Smooth muscle cell (in vitro differentiated cells): ENCODE results near the gene ZNF521. TPM values are rescaled to one million over a fixed set of nuclear protein-coding genes. Genes with fewer than 3 reads are reported as not detected.

Source experiments
- DNase-seq: peaks from one replicate; lab custom pipeline; 2025; ENCODE audit not compliant: unreplicated experiment; lab: John Stamatoyannopoulos, UW
- H2AFZ ChIP-seq: fragments of 200-600 bp; sonication (generic); 2 replicates; pipeline ENCODE4 v1.6.0; 2016; ENCODE audit warnings: antibody characterized with exemption, low read depth, mild to moderate bottlenecking
- H3F3A ChIP-seq: fragments of 200-600 bp; sonication (generic); 2 replicates; pipeline ENCODE4 v1.6.0; 2017; ENCODE audit warnings: antibody characterized with exemption, low read depth
- H3K27ac ChIP-seq: fragments of 200-600 bp; sonication (generic); 2 replicates; pipeline ENCODE4 v1.5.1; 2016; ENCODE audit warnings: low read depth, mild to moderate bottlenecking
- H3K27me3 ChIP-seq: fragments of 200-600 bp; sonication (generic); 2 replicates; pipeline ENCODE4 v1.6.1; 2016; ENCODE audit warnings: low read depth, mild to moderate bottlenecking
- H3K36me3 ChIP-seq: fragments of 200-600 bp; sonication (generic); 2 replicates; pipeline ENCODE4 v1.5.1; 2016; ENCODE audit warnings: low read depth
- H3K4me1 ChIP-seq: fragments of 200-600 bp; sonication (generic); 2 replicates; pipeline ENCODE4 v1.5.1; 2016; ENCODE audit warnings: low read depth
- H3K4me2 ChIP-seq: fragments of 200-600 bp; sonication (generic); 2 replicates; pipeline ENCODE4 v1.6.0; 2016; ENCODE audit warnings: mild to moderate bottlenecking
- H3K4me3 ChIP-seq: fragments of 200-600 bp; sonication (generic); 2 replicates; pipeline ENCODE4 v1.5.1; 2016; ENCODE audit warnings: mild to moderate bottlenecking
- H3K79me2 ChIP-seq: fragments of 200-600 bp; sonication (generic); 2 replicates; pipeline ENCODE4 v1.6.0; 2016; ENCODE audit warnings: low read depth, mild to moderate bottlenecking
- H3K9ac ChIP-seq: fragments of 200-600 bp; sonication (generic); 2 replicates; pipeline ENCODE4 v1.6.0; 2016; ENCODE audit warnings: low read depth
- H3K9me3 ChIP-seq: fragments of 200-600 bp; sonication (generic); replicated peaks from 2 replicates; pipeline ENCODE4 v1.5.1; 2016; ENCODE audit warnings: low read depth
- H4K20me1 ChIP-seq: fragments of 200-600 bp; sonication (generic); 2 replicates; pipeline ENCODE4 v1.6.0; 2016; ENCODE audit warnings: low read depth
- CTCF ChIP-seq: fragments of 200-600 bp; sonication (generic); IDR thresholded peaks from 2 replicates; pipeline ENCODE4 v1.5.1; 2017; ENCODE audit warnings: borderline replicate concordance, mild to moderate bottlenecking, antibody characterized with exemption; ENCODE audit not compliant: insufficient read depth, poor library complexity, severe bottlenecking
- WGBS: methylation state at CpG from one replicate; pipeline ENCODE4 v1.1.7; 2016; ENCODE audit warnings: low lambda C conversion rate; 5-methylcytosine and 5-hydroxymethylcytosine counted together
- polyA plus RNA-seq: library from polyadenylated mRNA; unstranded; fragments of >200 nt; fragmentation: Nextera tagmentation; extraction: Ambion mirVana; gene quantifications from 2 replicates; pipeline ENCODE4 v1.2.1, GENCODE V29; 2016
- total RNA-seq: library from RNA; depleted of rRNA; stranded (reverse); fragments of >200 nt; gene quantifications from 2 replicates; pipeline ENCODE4 v1.2.3, GENCODE V29; 2014

ZNF521 gene
- total and polyA plus RNA-seq, 2 experiments from 2014 or later = 19.9 to 36.4 TPM

DNA sequence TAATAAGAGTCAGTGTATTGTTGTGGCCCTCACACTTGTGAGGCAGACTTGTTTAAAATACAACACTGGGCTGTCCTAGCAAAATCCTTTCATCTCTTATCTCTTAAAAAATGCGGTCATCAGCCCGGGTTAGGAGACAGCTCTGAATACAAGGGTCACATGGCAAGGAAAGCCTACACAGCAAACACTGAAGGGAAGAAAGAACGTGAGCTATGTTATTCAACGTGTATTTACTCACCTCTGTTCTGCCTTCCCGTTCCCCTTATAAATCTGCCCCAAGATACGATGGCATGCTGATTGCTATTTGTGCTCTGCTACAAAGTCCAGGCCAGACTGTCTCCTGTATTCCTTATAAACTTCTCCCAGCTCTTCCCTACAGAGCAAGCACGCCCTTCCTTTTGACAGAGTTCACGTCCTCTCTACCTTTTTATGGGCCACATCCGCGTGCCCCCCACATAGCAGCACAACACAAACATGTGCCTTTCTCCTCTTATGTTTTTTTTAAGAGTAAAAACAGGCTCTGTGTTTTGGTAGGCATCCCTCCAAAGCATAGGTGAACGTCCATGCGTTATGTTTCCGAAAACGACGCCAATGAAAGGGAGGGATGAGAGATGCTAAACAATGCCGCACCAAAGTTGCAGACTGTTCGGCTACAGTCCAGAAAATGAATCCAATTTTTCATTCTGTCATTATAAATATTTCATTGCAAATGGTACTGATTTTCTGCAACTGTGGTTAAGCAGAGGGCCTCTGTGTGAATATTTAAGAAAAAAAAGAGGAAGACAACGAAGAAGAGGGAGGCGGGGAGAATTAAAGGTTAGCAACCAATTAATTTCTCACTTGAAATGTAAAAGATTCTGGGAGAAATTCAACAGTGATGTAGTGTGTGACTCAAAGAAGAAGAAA is 274.7 kb downstream of the ZNF521 start:
- Histone ChIP-seq H4K20me1 (peaks cover 5% of the 10 kb centered on the region), H3K27ac (no peak overlapping the region), H3K79me2 (no peaks in the 10 kb centered on the region), H3F3A (no peaks in the 10 kb centered on the region), H3K27me3 (no peaks in the 10 kb centered on the region), H3K4me2 (peak overlapping the region; percentile 52), H3K4me3 (no peak overlapping the region), H3K36me3 (no peaks in the 10 kb centered on the region), H2AFZ (no peak overlapping the region), H3K9ac (no peak overlapping the region), H3K4me1 (peaks cover 66% of the 10 kb centered on the region), H3K9me3 (no peaks in the 10 kb centered on the region)
- WGBS = 62% methylated on average over 19 of the region's 19 CpGs
- no peak for TF ChIP-seq CTCF
- DNase-seq = no peak

- Histone ChIP-seq H3K79me2 (no peaks in the 10 kb centered on the region), H2AFZ (no peak overlapping the region), H3K4me1 (peaks cover 66% of the 10 kb centered on the region), H3K9ac (no peak overlapping the region), H3K36me3 (no peaks in the 10 kb centered on the region), H3K27me3 (no peaks in the 10 kb centered on the region), H4K20me1 (peaks cover 5% of the 10 kb centered on the region), H3K27ac (no peak overlapping the region), H3K4me3 (no peak overlapping the region), H3F3A (no peaks in the 10 kb centered on the region), H3K4me2 (no peak overlapping the region), H3K9me3 (no peaks in the 10 kb centered on the region)
- 58% methylated on average over 3 of the region's 3 CpGs for WGBS
- no peak for TF ChIP-seq CTCF
- no peak for DNase-seq
Measured at GRCh38 chr18:25075783-25076182, 276.2 kb downstream of the ZNF521 start.

- H3K4me1 ChIP-seq = peaks cover 66% of the 10 kb centered on the region
- no peak overlapping the region for H3K9ac ChIP-seq
- no peaks in the 10 kb centered on the region for H3K9me3 ChIP-seq
- H3K4me2 ChIP-seq = no peak overlapping the region
- TF ChIP-seq CTCF = no peak
- no peaks in the 10 kb centered on the region for H3K36me3 ChIP-seq
- H2AFZ ChIP-seq = no peak overlapping the region
- no peak overlapping the region for H3K4me3 ChIP-seq
- no peaks in the 10 kb centered on the region for H3K27me3 ChIP-seq
- WGBS = 88% methylated on average over 5 of the region's 5 CpGs
- no peak overlapping the region for H3K27ac ChIP-seq
- DNase-seq = no peak
- H3K79me2 ChIP-seq = no peaks in the 10 kb centered on the region
- H3F3A ChIP-seq = no peaks in the 10 kb centered on the region
- peaks cover 5% of the 10 kb centered on the region for H4K20me1 ChIP-seq
Measured at GRCh38 chr18:25075331-25075730, 276.6 kb downstream of the ZNF521 start.

DNA sequence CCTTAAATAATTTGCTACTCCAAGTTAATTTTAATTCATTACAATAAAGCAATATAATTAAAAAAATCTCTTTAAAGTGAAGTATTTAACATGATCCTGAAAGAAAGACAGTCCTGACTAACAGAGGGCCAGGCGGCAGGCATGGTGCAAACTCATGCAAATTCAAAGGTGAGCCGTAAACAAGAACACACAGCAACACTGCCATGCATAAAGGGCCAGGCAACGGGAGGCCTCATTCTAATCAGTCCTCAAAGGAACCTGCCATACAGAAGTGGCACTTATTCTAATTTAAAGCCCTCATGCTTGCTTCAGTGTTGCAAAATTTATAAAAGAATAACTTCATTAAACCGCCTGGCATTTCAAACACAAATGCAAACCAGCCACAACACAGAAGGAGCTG is 277.0 kb downstream of the ZNF521 start:
- no peak overlapping the region for H2AFZ ChIP-seq
- peaks cover 5% of the 10 kb centered on the region for H4K20me1 ChIP-seq
- no peak overlapping the region for H3K9ac ChIP-seq
- no peak overlapping the region for H3K4me3 ChIP-seq
- no peaks in the 10 kb centered on the region for H3K36me3 ChIP-seq
- H3K27me3 ChIP-seq = no peaks in the 10 kb centered on the region
- H3K4me1 ChIP-seq = peaks cover 66% of the 10 kb centered on the region
- DNase-seq = no peak
- no peaks in the 10 kb centered on the region for H3F3A ChIP-seq
- no peak overlapping the region for H3K4me2 ChIP-seq
- no peaks in the 10 kb centered on the region for H3K79me2 ChIP-seq
- H3K27ac ChIP-seq = no peak overlapping the region
- H3K9me3 ChIP-seq = no peaks in the 10 kb centered on the region
- no peak for TF ChIP-seq CTCF
- WGBS = 89% methylated on average over 4 of the region's 4 CpGs
